Tibial artery (tissue), 4 donors: ENCODE measurements around the gene RERG.

Experiments used
- DNase-seq, 2 donors: peaks; one replicate each; pipeline ENCODE4 v3.0.0-alpha.2; 2019
- H3K27ac ChIP-seq, 2 donors: fragments of 200-600 bp; sonication (generic) in 1 of 2; 1 replicate in 1 of 2; 2 replicates in 1 of 2; pipeline ENCODE4 v1.5.1; 2018 to 2019; ENCODE audit warnings: mild to moderate bottlenecking in 1 of 2
- H3K27me3 ChIP-seq, 2 donors: fragments of 200-600 bp; sonication (generic) in 1 of 2; one replicate each; pipeline versions ENCODE4 v1.5.1 to v1.6.0; 2016 to 2019
- H3K36me3 ChIP-seq, 3 donors: fragments of 200-600 bp; sonication (generic) in 2 of 3; one replicate each; pipeline ENCODE4 v1.5.1; 2016 to 2019; ENCODE audit warnings: mild to moderate bottlenecking in 2 of 3
- H3K4me1 ChIP-seq, 4 donors: fragments of 200-600 bp; sonication (generic) in 2 of 4; 1 replicate in 3 of 4; 2 replicates in 1 of 4; pipeline ENCODE4 v1.5.1; 2016 to 2019
- H3K4me3 ChIP-seq, 2 donors: fragments of 200-600 bp; sonication (generic) in 1 of 2; 1 replicate in 1 of 2; 2 replicates in 1 of 2; pipeline ENCODE4 v1.5.1; 2018 to 2019; ENCODE audit warnings: mild to moderate bottlenecking in 2 of 2
- H3K9me3 ChIP-seq, 3 donors: fragments of 200-600 bp; sonication (generic) in 1 of 3; one replicate each; pipeline ENCODE4 v1.5.1; 2016 to 2019
- intact Hi-C: fragments of 100-400 bp; cut with DNase I; formaldehyde crosslinking; loops from one replicate; pipeline ENCODE4 v1.15.0; 2023; ENCODE audit warnings: low total_unique reads
- TF ChIP-seq, protein P1 (sequence below), 2 experiments: fragments of 200-600 bp in 1 of 2; fragments of 450-650 bp in 1 of 2; IDR thresholded peaks; one replicate each; pipeline ENCODE4 v1.5.1; 2017 to 2019; ENCODE audit warnings: antibody characterized with exemption in 2 of 2, mild to moderate bottlenecking in 1 of 2, moderate library complexity in 1 of 2

RERG gene

GRCh38 chr12:15154103-15154502, 67.1 kb downstream of the RERG start:
- peak overlapping the region; percentile 87 for H3K27ac ChIP-seq

GRCh38 chr12:15152868-15153267, 68.3 kb downstream of the RERG start:
- Histone ChIP-seq H3K9me3 (no peaks in the 10 kb centered on the region), H3K4me1 (peaks cover 0 to 90% (median 65%) of the 10 kb centered on the region in 4 donors), H3K27ac (peak overlapping the region; percentile 87), H3K27me3 (no peaks in the 10 kb centered on the region), H3K36me3 (no peaks in the 10 kb centered on the region), H3K4me3 (no peak overlapping the region)
- TF ChIP-seq, protein P1, sequence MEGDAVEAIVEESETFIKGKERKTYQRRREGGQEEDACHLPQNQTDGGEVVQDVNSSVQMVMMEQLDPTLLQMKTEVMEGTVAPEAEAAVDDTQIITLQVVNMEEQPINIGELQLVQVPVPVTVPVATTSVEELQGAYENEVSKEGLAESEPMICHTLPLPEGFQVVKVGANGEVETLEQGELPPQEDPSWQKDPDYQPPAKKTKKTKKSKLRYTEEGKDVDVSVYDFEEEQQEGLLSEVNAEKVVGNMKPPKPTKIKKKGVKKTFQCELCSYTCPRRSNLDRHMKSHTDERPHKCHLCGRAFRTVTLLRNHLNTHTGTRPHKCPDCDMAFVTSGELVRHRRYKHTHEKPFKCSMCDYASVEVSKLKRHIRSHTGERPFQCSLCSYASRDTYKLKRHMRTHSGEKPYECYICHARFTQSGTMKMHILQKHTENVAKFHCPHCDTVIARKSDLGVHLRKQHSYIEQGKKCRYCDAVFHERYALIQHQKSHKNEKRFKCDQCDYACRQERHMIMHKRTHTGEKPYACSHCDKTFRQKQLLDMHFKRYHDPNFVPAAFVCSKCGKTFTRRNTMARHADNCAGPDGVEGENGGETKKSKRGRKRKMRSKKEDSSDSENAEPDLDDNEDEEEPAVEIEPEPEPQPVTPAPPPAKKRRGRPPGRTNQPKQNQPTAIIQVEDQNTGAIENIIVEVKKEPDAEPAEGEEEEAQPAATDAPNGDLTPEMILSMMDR (IDR thresholded peaks at IDR 0.05): no peak
- no peak for DNase-seq
- intact Hi-C loops: no loop called here

More at GRCh38 chr12:15154103-15154502, 67.1 kb downstream of the RERG start:
- intact Hi-C loops: no loop called here
- TF ChIP-seq, protein P1 (IDR thresholded peaks at IDR 0.05): no peak
- Histone ChIP-seq H3K4me1 (peaks cover 0 to 91% (median 63%) of the 10 kb centered on the region in 4 donors), H3K36me3 (no peaks in the 10 kb centered on the region), H3K9me3 (no peaks in the 10 kb centered on the region), H3K4me3 (no peak overlapping the region), H3K27me3 (no peaks in the 10 kb centered on the region)
- no peak for DNase-seq

- intact Hi-C loops: no loop called here
- peak; percentile 53 to 77 for DNase-seq
- H3K4me1 ChIP-seq: peaks cover 0 to 90% (median 67%) of the 10 kb centered on the region in 4 donors
- H3K27me3 ChIP-seq: no peaks in the 10 kb centered on the region
- H3K27ac ChIP-seq: peak overlapping the region; percentile 87
- no peaks in the 10 kb centered on the region for H3K9me3 ChIP-seq
- H3K4me3 ChIP-seq: no peak overlapping the region
- no peaks in the 10 kb centered on the region for H3K36me3 ChIP-seq
- TF ChIP-seq, protein P1 (IDR thresholded peaks at IDR 0.05): peak; percentile 53 to 61
These were observed 68.8 kb downstream of the RERG start for GRCh38 chr12:15152456-15152855.

- Histone ChIP-seq H3K36me3 (no peaks in the 10 kb centered on the region), H3K27ac (peak overlapping the region; percentile 87), H3K9me3 (no peaks in the 10 kb centered on the region), H3K27me3 (no peaks in the 10 kb centered on the region), H3K4me1 (peaks cover 0 to 90% (median 60%) of the 10 kb centered on the region in 4 donors), H3K4me3 (no peak overlapping the region)
- DNase-seq: no peak
- intact Hi-C loops: loop anchor here (2.0 kb wide), 1 partner anchor 71 kb away; no protein-coding TSS in a partner anchor
- TF ChIP-seq, protein P1 (IDR thresholded peaks at IDR 0.05): peak; percentile 64 to 67
These were observed 69.8 kb downstream of the RERG start for GRCh38 chr12:15151161-15152091.

- Histone ChIP-seq H3K4me3 (no peak overlapping the region), H3K4me1 (peaks cover 0 to 84% (median 26%) of the 10 kb centered on the region in 4 donors), H3K27me3 (no peaks in the 10 kb centered on the region), H3K36me3 (no peaks in the 10 kb centered on the region), H3K27ac (peak overlapping the region; percentile 11 to 35), H3K9me3 (no peaks in the 10 kb centered on the region)
- intact Hi-C loops: no loop called here
- TF ChIP-seq, protein P1 (IDR thresholded peaks at IDR 0.05): no peak
- DNase-seq: no peak
These were observed 74.6 kb downstream of the RERG start for GRCh38 chr12:15146585-15146984.
